Muscle layer of colon (tissue), 2 donors: ENCODE results near the gene TSPAN31.

Experiments
- H3K27ac ChIP-seq: one replicate; pipeline ENCODE4 v1.7.0; 2013; ENCODE audit warnings: low read depth, mild to moderate bottlenecking, low read length, moderate library complexity
- H3K27me3 ChIP-seq, 2 donors: one replicate each; pipeline ENCODE4 v1.7.0; 2013; ENCODE audit warnings: low read length in 2 of 2, mild to moderate bottlenecking in 2 of 2; ENCODE audit not compliant: insufficient read depth in 2 of 2, control insufficient read depth in 1 of 2
- H3K36me3 ChIP-seq: one replicate; pipeline ENCODE4 v1.7.0; 2013; ENCODE audit warnings: mild to moderate bottlenecking, low read length; ENCODE audit not compliant: insufficient read depth
- H3K4me1 ChIP-seq: one replicate; pipeline ENCODE4 v1.7.0; 2013; ENCODE audit warnings: mild to moderate bottlenecking, low read length; ENCODE audit not compliant: insufficient read depth
- H3K4me3 ChIP-seq, 2 donors: one replicate each; pipeline ENCODE4 v1.7.0; 2013; ENCODE audit warnings: low read length in 2 of 2, low read depth in 1 of 2, mild to moderate bottlenecking in 1 of 2, moderate library complexity in 1 of 2
- H3K9ac ChIP-seq: one replicate; pipeline ENCODE4 v1.7.0; 2013; ENCODE audit warnings: low read length
- H3K9me3 ChIP-seq: one replicate; pipeline ENCODE4 v1.7.0; 2013; ENCODE audit warnings: mild to moderate bottlenecking, low read length
- donor health status: abdominal sarcoma.
- donor health status: Adenocarcinoma of cecum.

The TSPAN31 gene

DNA sequence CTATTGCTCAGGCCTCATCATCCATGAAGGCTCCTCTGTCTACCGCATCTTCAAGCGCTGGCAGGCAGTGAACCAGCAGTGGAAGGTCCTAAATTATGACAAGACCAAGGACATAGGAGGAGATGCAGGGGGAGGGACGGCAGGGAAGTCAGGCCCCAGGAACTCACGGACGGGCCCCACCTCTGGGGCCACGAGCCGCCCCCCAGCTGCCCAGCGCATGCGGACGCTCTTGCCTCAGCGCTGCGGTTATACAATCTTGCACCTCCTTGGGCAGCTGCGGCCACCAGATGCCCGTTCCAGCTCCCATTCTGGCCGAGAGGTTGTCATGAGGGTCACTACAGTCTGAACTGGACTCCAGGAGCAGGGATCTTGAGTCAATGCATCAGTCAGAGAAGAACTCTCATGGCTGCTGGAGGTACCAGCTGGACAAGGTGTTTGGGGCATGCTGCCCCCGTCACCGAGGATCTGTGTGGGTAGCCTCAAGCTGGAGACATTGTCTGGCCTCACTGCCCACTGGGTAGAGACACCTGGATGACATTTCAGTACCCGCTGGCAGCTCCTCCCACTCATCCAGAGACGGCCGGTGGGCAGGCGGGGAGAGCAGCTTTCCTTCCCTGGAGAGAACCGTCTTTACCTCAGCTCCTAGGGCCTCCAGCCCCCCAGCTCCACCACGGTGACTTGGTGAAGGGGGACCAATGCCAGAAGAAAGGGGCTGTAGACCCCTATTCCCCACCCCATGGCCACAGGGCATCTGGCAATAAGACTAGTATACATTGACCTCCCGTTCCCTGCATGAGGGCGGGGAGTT lies 13.9 kb downstream of the TSPAN31 start:
- Histone ChIP-seq H3K4me1 (peaks cover 18% of the 10 kb centered on the region), H3K27ac (no peak overlapping the region), H3K36me3 (peaks cover 16% of the 10 kb centered on the region), H3K9ac (no peak overlapping the region), H3K9me3 (no peaks in the 10 kb centered on the region), H3K27me3 (peaks cover 16 to 26% of the 10 kb centered on the region in 2 donors), H3K4me3 (no peak overlapping the region)

GRCh38 chr12:57759360-57759980 lies 14.6 kb downstream of the TSPAN31 start:
- no peaks in the 10 kb centered on the region for H3K9me3 ChIP-seq
- H3K36me3 ChIP-seq, result peaks cover 16% of the 10 kb centered on the region
- no peak overlapping the region for H3K27ac ChIP-seq
- H3K4me1 ChIP-seq, result peaks cover 14% of the 10 kb centered on the region
- H3K27me3 ChIP-seq, result peaks cover 23 to 34% of the 10 kb centered on the region in 2 donors
- no peak overlapping the region for H3K4me3 ChIP-seq
- H3K9ac ChIP-seq, result no peak overlapping the region

- H3K9ac ChIP-seq, result no peak overlapping the region
These were observed 15.6 kb downstream of the TSPAN31 start for GRCh38 chr12:57760347-57760982.

GRCh38 chr12:57761391-57761998 lies 16.7 kb downstream of the TSPAN31 start:
- peaks cover 40 to 52% of the 10 kb centered on the region in 2 donors for H3K27me3 ChIP-seq
- H3K4me3 ChIP-seq, result no peak overlapping the region

More at GRCh38 chr12:57760347-57760982, 15.6 kb downstream of the TSPAN31 start:
- Histone ChIP-seq H3K27ac (no peak overlapping the region), H3K36me3 (peaks cover 16% of the 10 kb centered on the region), H3K27me3 (peaks cover 33 to 44% of the 10 kb centered on the region in 2 donors), H3K9me3 (no peaks in the 10 kb centered on the region), H3K4me3 (no peak overlapping the region), H3K4me1 (peaks cover 21% of the 10 kb centered on the region)

DNA sequence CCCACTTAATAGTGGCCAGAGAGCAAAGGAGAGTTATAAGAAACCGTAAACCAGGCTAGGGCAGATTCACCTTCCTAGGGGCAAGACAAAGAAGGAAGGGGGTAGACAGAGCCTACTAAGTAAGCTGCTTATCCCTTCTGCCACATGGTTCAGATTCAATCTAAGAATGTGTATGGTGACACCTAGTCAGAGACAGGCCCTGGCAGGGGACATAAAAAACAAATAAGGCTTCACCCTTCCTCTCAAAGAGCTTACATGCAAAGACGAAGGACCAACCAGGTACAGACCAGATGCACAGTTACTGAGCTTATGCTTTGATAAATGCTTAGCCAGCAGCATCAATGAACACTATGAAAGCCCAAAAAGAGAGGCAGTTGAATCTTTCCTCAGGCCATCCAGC lies 17.6 kb downstream of the TSPAN31 start:
- Histone ChIP-seq H3K4me1 (peaks cover 29% of the 10 kb centered on the region), H3K4me3 (no peak overlapping the region), H3K36me3 (peaks cover 16% of the 10 kb centered on the region), H3K27ac (no peak overlapping the region), H3K9ac (no peak overlapping the region), H3K27me3 (peaks cover 40 to 52% of the 10 kb centered on the region in 2 donors), H3K9me3 (no peaks in the 10 kb centered on the region)

More at GRCh38 chr12:57761391-57761998, 16.7 kb downstream of the TSPAN31 start:
- H3K36me3 ChIP-seq, result peaks cover 16% of the 10 kb centered on the region
- H3K9me3 ChIP-seq, result no peaks in the 10 kb centered on the region
- peaks cover 24% of the 10 kb centered on the region for H3K4me1 ChIP-seq
- no peak overlapping the region for H3K9ac ChIP-seq
- no peak overlapping the region for H3K27ac ChIP-seq

DNA sequence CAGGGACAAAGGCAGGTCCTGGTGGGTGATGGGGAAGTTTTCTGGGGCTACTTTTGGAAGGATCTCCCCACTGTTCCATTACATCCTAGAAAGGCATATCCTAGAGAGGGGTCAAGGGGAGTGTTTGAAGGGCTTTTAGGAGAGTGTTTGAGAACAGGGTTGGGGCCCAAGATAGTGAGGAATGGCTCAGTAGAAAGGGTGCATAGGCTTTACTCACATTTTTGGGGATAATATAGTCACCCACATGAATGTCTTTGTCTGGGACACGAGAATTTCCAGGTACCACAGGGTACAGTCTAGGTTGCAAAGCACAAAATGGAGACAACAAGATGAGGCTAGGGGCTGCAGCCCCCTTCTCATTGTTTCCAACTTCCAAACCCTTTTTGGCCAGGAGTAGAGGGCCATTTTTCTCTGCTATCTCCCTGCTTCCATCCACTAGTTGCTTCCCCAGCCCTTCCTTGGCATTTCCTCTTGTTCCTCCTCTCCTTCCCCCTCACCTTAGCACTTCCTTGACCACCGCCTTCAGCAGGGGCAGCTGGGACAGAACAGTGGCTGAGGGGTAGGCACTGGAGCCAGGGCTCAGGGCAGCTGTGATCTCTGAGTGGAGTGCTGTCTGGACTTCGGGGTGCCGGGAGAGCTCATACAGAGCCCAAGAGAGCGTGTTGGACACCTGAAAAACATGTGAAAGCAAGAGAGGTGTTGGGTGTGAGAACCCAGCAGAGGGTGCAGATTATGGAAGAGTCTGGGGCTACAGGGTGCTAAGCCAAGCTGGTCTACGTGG lies 19.2 kb downstream of the TSPAN31 start:
- H3K27me3 ChIP-seq, result peaks cover 40 to 52% of the 10 kb centered on the region in 2 donors
- H3K4me3 ChIP-seq, result no peak overlapping the region

GRCh38 chr12:57764662-57765002 lies 19.8 kb downstream of the TSPAN31 start:
- no peak overlapping the region for H3K27ac ChIP-seq
- peaks cover 40 to 52% of the 10 kb centered on the region in 2 donors for H3K27me3 ChIP-seq
- H3K9ac ChIP-seq, result no peak overlapping the region
- peaks cover 29% of the 10 kb centered on the region for H3K4me1 ChIP-seq
- H3K4me3 ChIP-seq, result peak overlapping the region in 1 of 2 donors; percentile 46
- no peaks in the 10 kb centered on the region for H3K9me3 ChIP-seq
- H3K36me3 ChIP-seq, result peaks cover 5% of the 10 kb centered on the region

More for the DNA sequence above, 19.2 kb downstream of the TSPAN31 start:
- peaks cover 7% of the 10 kb centered on the region for H3K36me3 ChIP-seq
- no peaks in the 10 kb centered on the region for H3K9me3 ChIP-seq
- no peak overlapping the region for H3K9ac ChIP-seq
- H3K4me1 ChIP-seq, result peaks cover 29% of the 10 kb centered on the region
- H3K27ac ChIP-seq, result no peak overlapping the region

GRCh38 chr12:57765003-57765697 lies 20.3 kb downstream of the TSPAN31 start:
- peak overlapping the region; percentile 1 to 46 for H3K4me3 ChIP-seq
- no peaks in the 10 kb centered on the region for H3K9me3 ChIP-seq
- peaks cover 5% of the 10 kb centered on the region for H3K36me3 ChIP-seq
- H3K27ac ChIP-seq, result no peak overlapping the region
- H3K27me3 ChIP-seq, result peaks cover 40 to 52% of the 10 kb centered on the region in 2 donors
- peaks cover 29% of the 10 kb centered on the region for H3K4me1 ChIP-seq
- no peak overlapping the region for H3K9ac ChIP-seq

DNA sequence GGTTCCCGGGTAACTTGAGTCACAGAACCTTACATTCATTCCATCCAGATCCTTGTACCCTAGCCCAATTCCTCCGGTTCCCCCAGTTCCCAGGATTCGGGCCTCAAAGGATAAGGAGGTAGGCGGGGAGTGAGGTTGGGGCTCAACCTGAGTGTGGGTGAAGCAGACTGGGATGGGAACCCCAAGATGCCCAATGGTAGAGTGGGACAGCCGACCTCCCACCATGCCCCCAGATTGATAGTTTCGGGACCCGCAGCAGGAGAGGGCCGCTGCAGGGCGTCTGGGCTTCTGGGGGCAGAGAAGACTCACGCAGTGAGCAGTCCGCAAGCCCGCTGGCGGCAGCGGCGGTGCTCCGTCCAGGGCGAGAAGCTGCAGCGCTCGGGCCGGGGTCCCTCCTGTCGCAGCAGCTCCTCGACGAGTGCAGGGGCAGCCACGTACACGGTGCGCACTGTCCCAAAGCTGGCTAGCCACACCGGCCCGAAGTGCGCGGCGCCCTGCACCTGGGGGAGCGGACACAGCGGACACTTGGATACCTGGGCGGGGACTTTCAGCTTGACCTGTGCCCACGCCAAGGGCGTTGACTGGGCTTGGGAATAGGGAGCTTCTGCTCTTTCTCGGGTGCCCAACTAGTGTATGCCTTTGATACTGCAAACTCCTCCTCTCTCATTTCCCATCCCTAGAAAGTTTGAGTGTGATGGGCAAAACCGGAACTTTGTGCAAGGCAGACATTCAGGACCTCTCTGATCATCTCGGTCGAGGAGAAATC lies 21.0 kb downstream of the TSPAN31 start:
- no peak overlapping the region for H3K9ac ChIP-seq
- H3K4me1 ChIP-seq, result peaks cover 29% of the 10 kb centered on the region
- no peak overlapping the region for H3K27ac ChIP-seq
- peak overlapping the region; percentile 15 to 46 for H3K4me3 ChIP-seq
- peaks cover 5% of the 10 kb centered on the region for H3K36me3 ChIP-seq
- no peaks in the 10 kb centered on the region for H3K9me3 ChIP-seq
- H3K27me3 ChIP-seq, result peaks cover 40 to 48% of the 10 kb centered on the region in 2 donors
